ENCODE measurements around the gene LTO1. TPM values are rescaled to one million over a fixed set of nuclear protein-coding genes. Genes with fewer than 3 reads are reported as not detected.

LTO1 gene
- total RNA-seq, 1 donor from 2014 or later, result 26.6 TPM

- H3K27ac Mint-ChIP-seq (ENCODE audit: unreplicated experiment), result no peak overlapping the region
- H3K36me3 Mint-ChIP-seq (ENCODE audit: low read depth), result peaks cover 24% of the 10 kb centered on the region
- no peak for DNase-seq (ENCODE audit: low read depth, low spot score)
- H3K4me1 Mint-ChIP-seq, result peaks cover 39% of the 10 kb centered on the region
- H3K27me3 Mint-ChIP-seq (ENCODE audit: low read depth), result peaks cover 28% of the 10 kb centered on the region
- no peaks in the 10 kb centered on the region for H3K9me3 Mint-ChIP-seq
- no peak for TF ChIP-seq CTCF (conservative IDR thresholded peaks at IDR 0.05)
- H3K4me3 Mint-ChIP-seq, result peak overlapping the region; percentile 44
These were observed 24.3 kb downstream of the LTO1 start for GRCh38 chr11:69650832-69651344.

GRCh38 chr11:69650081-69650831, 24.9 kb downstream of the LTO1 start:
- Mint-ChIP-seq H3K4me1 (peaks cover 43% of the 10 kb centered on the region), H3K27ac (ENCODE audit: unreplicated experiment) (no peak overlapping the region), H3K27me3 (ENCODE audit: low read depth) (peaks cover 31% of the 10 kb centered on the region), H3K36me3 (ENCODE audit: low read depth) (peaks cover 28% of the 10 kb centered on the region), H3K9me3 (no peaks in the 10 kb centered on the region), H3K4me3 (peak overlapping the region; percentile 92)
- DNase-seq (ENCODE audit: low read depth, low spot score), result no peak
- TF ChIP-seq CTCF (conservative IDR thresholded peaks at IDR 0.05), result no peak

GRCh38 chr11:69649576-69649900, 25.6 kb downstream of the LTO1 start:
- Mint-ChIP-seq H3K9me3 (no peaks in the 10 kb centered on the region), H3K27me3 (ENCODE audit: low read depth) (peaks cover 31% of the 10 kb centered on the region), H3K4me3 (peak overlapping the region; percentile 92), H3K4me1 (peaks cover 45% of the 10 kb centered on the region), H3K36me3 (ENCODE audit: low read depth) (peaks cover 28% of the 10 kb centered on the region), H3K27ac (ENCODE audit: unreplicated experiment) (no peak overlapping the region)
- no peak for DNase-seq (ENCODE audit: low read depth, low spot score)
- TF ChIP-seq CTCF (conservative IDR thresholded peaks at IDR 0.05), result no peak

GRCh38 chr11:69648679-69649575, 26.2 kb downstream of the LTO1 start:
- H3K4me1 Mint-ChIP-seq, result peaks cover 48% of the 10 kb centered on the region
- peak overlapping the region; percentile 92 for H3K4me3 Mint-ChIP-seq
- no peaks in the 10 kb centered on the region for H3K9me3 Mint-ChIP-seq
- H3K36me3 Mint-ChIP-seq (ENCODE audit: low read depth), result peaks cover 30% of the 10 kb centered on the region
- no peak for TF ChIP-seq CTCF (conservative IDR thresholded peaks at IDR 0.05)
- peaks cover 31% of the 10 kb centered on the region for H3K27me3 Mint-ChIP-seq (ENCODE audit: low read depth)
- no peak overlapping the region for H3K27ac Mint-ChIP-seq (ENCODE audit: unreplicated experiment)
- DNase-seq (ENCODE audit: low read depth, low spot score), result no peak

- Mint-ChIP-seq H3K36me3 (ENCODE audit: low read depth) (peaks cover 35% of the 10 kb centered on the region), H3K9me3 (no peaks in the 10 kb centered on the region), H3K4me3 (peak overlapping the region; percentile 92), H3K27ac (ENCODE audit: unreplicated experiment) (peak overlapping the region; percentile 78), H3K4me1 (peaks cover 50% of the 10 kb centered on the region), H3K27me3 (ENCODE audit: low read depth) (peaks cover 31% of the 10 kb centered on the region)
- TF ChIP-seq CTCF (conservative IDR thresholded peaks at IDR 0.05), result no peak
- no peak for DNase-seq (ENCODE audit: low read depth, low spot score)
These were observed 27.2 kb downstream of the LTO1 start for GRCh38 chr11:69647761-69648497.
